ENCODE results near the gene JMJD4. TPM values are rescaled to one million over a fixed set of nuclear protein-coding genes. Genes with fewer than 3 reads are reported as not detected.

Gene JMJD4
- total RNA-seq, 1 experiment from 2014 or later, result 15.1 TPM

- Histone ChIP-seq H3K4me3 (no peak overlapping the region), H3K27ac (no peak overlapping the region), H3K79me2 (ENCODE audit: low read depth) (no peaks in the 10 kb centered on the region), H3K4me1 (replicated peaks; ENCODE audit: insufficient read depth) (peaks cover 6% of the 10 kb centered on the region), H3K9me3 (ENCODE audit: insufficient read depth, low read depth) (peaks cover 22% of the 10 kb centered on the region), H4K20me1 (ENCODE audit: insufficient read depth) (no peaks in the 10 kb centered on the region), H2AFZ (no peak overlapping the region), H3F3A (ENCODE audit: insufficient read depth, low read depth) (peaks cover 18% of the 10 kb centered on the region; the same call in 1 of the 2 replicates), H3K36me3 (ENCODE audit: low read depth) (no peaks in the 10 kb centered on the region), H3K9me2 (ENCODE audit: insufficient read depth) (no peaks in the 10 kb centered on the region), H3K27me3 (ENCODE audit: insufficient read depth, low read depth) (0 out of 2 replicates have a peak, but pooled peaks cover 3% of the 10 kb centered on the region), H3K4me2 (no peak overlapping the region)
- ChIA-PET CTCF (interaction anchor here (0.7 kb wide), 1 partner anchor 1275 kb away, joined by 6 read pairs; no protein-coding TSS in a partner anchor), POLR2A (ENCODE audit: unreplicated experiment) (no interaction called here)
- BruUV-seq (replicated peaks), result no TSS peak
- TF ChIP-seq EZH2 (IDR thresholded peaks at IDR 0.05; ENCODE audit: low read depth) (no peak), CTCF (conservative IDR thresholded peaks at IDR 0.05) (no peak)
- DNase-seq, result no peak
- intact Hi-C loops (cut with micrococcal nuclease; ENCODE audit: unreplicated experiment), result no loop called here
These were observed 8.8 kb downstream of the JMJD4 start for GRCh38 chr1:227726318-227726717.

DNA sequence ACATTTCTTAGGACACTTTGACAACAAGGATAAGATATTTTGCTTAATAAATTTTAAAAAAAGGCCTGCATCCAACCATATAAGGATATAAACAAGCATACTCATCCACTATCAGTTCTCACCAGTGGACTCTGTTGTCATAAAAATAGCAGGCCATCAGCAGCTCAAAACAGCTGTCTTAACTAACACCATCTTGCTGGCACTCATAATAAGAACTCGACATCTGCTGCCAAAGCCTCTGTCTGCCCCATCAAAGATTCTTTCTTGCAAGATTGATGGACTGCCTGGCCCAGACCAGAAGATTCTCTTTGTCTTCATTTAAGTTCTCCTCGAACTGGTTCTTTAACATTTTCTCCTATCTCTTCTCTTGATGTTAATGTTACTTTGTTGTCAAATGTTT, 10.1 kb downstream of the JMJD4 start:
- Histone ChIP-seq H4K20me1 (ENCODE audit: insufficient read depth) (no peaks in the 10 kb centered on the region), H3K79me2 (ENCODE audit: low read depth) (no peaks in the 10 kb centered on the region), H3K4me2 (no peak overlapping the region), H3K4me1 (replicated peaks; ENCODE audit: insufficient read depth) (peaks cover 6% of the 10 kb centered on the region), H3K9me3 (ENCODE audit: insufficient read depth, low read depth) (peaks cover 25% of the 10 kb centered on the region), H3K9me2 (ENCODE audit: insufficient read depth) (no peaks in the 10 kb centered on the region), H3F3A (ENCODE audit: insufficient read depth, low read depth) (peaks cover 13% of the 10 kb centered on the region; the same call in 1 of the 2 replicates), H3K36me3 (ENCODE audit: low read depth) (no peaks in the 10 kb centered on the region), H3K27ac (no peak overlapping the region), H3K27me3 (ENCODE audit: insufficient read depth, low read depth) (0 out of 2 replicates have a peak, but pooled peaks cover 3% of the 10 kb centered on the region), H3K4me3 (no peak overlapping the region), H2AFZ (no peak overlapping the region)
- DNase-seq, result no peak
- CTCF ChIA-PET, result no interaction called here
- TF ChIP-seq EZH2 (IDR thresholded peaks at IDR 0.05; ENCODE audit: low read depth) (no peak), CTCF (conservative IDR thresholded peaks at IDR 0.05) (no peak)
- intact Hi-C loops (cut with micrococcal nuclease; ENCODE audit: unreplicated experiment), result no loop called here
- POLR2A ChIA-PET (ENCODE audit: unreplicated experiment), result no interaction called here
- no TSS peak for BruUV-seq (replicated peaks)

DNA sequence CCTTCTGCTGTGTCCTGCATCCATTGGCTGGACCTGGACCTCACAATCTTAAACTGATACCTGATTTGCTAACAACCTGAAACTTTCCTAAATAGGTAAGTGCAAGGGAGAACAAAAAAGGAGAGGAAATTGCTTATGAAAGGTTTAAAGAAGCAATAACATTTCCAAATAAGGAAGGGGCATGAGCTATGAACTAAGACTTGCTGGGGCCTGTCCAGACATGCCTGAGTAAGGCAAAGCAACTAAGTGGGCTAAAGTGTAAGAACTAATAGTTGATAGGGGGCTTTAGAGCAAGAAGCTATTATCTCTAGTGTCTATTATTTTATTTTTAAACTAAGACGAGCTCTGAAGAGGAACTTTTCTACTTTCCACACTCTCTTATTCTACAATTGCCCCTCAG, 11.6 kb downstream of the JMJD4 start:
- POLR2A ChIA-PET (ENCODE audit: unreplicated experiment), result no interaction called here
- intact Hi-C loops (cut with micrococcal nuclease; ENCODE audit: unreplicated experiment), result no loop called here
- H2AFZ ChIP-seq, result no peak overlapping the region

More for the DNA sequence above, 11.6 kb downstream of the JMJD4 start:
- H3K27me3 ChIP-seq (ENCODE audit: insufficient read depth, low read depth), result 0 out of 2 replicates have a peak, but pooled peaks cover 3% of the 10 kb centered on the region
- H3K36me3 ChIP-seq (ENCODE audit: low read depth), result no peaks in the 10 kb centered on the region
- peaks cover 8% of the 10 kb centered on the region; the same call in 1 of the 2 replicates for H3F3A ChIP-seq (ENCODE audit: insufficient read depth, low read depth)
- CTCF ChIA-PET, result no interaction called here
- H3K9me2 ChIP-seq (ENCODE audit: insufficient read depth), result no peaks in the 10 kb centered on the region
- BruUV-seq (replicated peaks), result no TSS peak
- no peak overlapping the region for H3K4me3 ChIP-seq
- H3K9me3 ChIP-seq (ENCODE audit: insufficient read depth, low read depth), result peaks cover 25% of the 10 kb centered on the region
- peaks cover 6% of the 10 kb centered on the region; the same call in 1 of the 2 replicates for H3K4me1 ChIP-seq (replicated peaks; ENCODE audit: insufficient read depth)
- DNase-seq, result no peak
- no peaks in the 10 kb centered on the region for H3K79me2 ChIP-seq (ENCODE audit: low read depth)
- H3K27ac ChIP-seq, result no peak overlapping the region
- H3K4me2 ChIP-seq, result no peak overlapping the region
- TF ChIP-seq CTCF (conservative IDR thresholded peaks at IDR 0.05) (no peak), EZH2 (IDR thresholded peaks at IDR 0.05; ENCODE audit: low read depth) (no peak)
- H4K20me1 ChIP-seq (ENCODE audit: insufficient read depth), result no peaks in the 10 kb centered on the region

Data from PC-9 (cell line).